Small intestine (tissue), 7 donors: ENCODE data around the gene GLUL. TPM values are rescaled to one million over a fixed set of nuclear protein-coding genes. Genes with fewer than 3 reads are reported as not detected.
A peak's percentile ranks its signal among the peaks of the same experiment; 100 is the strongest.

Source experiments
- DNase-seq, 2 donors: peaks; one replicate each; pipeline versions ENCODE4 v3.0.0 to v3.0.0-alpha.2; 2013
- FAIRE-seq: peaks from 2 replicates; lab custom pipeline; 2012; peaks lifted over from hg19 to GRCh38; lab: Jason Lieb, UNC
- H3K27ac ChIP-seq, 3 donors: one replicate each; pipeline ENCODE4 v1.5.1; 2013; ENCODE audit warnings: low read length in 2 of 3, mild to moderate bottlenecking in 2 of 3, control low read depth in 1 of 3, inconsistent platforms in 1 of 3, low read depth in 1 of 3, moderate library complexity in 1 of 3
- H3K27me3 ChIP-seq, 3 donors: one replicate each; pipeline ENCODE4 v1.6.1; 2013; ENCODE audit warnings: low read length in 3 of 3, inconsistent platforms in 1 of 3; ENCODE audit not compliant: control insufficient read depth in 3 of 3, insufficient read depth in 3 of 3
- H3K36me3 ChIP-seq, 3 donors: one replicate each; pipeline ENCODE4 v1.6.1; 2013; ENCODE audit warnings: low read length in 3 of 3, inconsistent platforms in 1 of 3, low read depth in 1 of 3, mild to moderate bottlenecking in 1 of 3, moderate library complexity in 1 of 3; ENCODE audit not compliant: control insufficient read depth in 3 of 3, insufficient read depth in 2 of 3
- H3K4me1 ChIP-seq, 3 donors: one replicate each; pipeline ENCODE4 v1.6.1; 2013; ENCODE audit warnings: low read length in 2 of 3, inconsistent platforms in 1 of 3, low read depth in 1 of 3, mild to moderate bottlenecking in 1 of 3, moderate library complexity in 1 of 3; ENCODE audit not compliant: control insufficient read depth in 3 of 3, insufficient read depth in 2 of 3
- H3K4me3 ChIP-seq, 3 donors: one replicate each; pipeline ENCODE4 v1.5.1; 2013; ENCODE audit warnings: low read length in 3 of 3, control low read depth in 1 of 3, inconsistent platforms in 1 of 3, low read depth in 1 of 3, mild to moderate bottlenecking in 1 of 3, moderate library complexity in 1 of 3
- H3K9me3 ChIP-seq, 2 donors: one replicate each; pipeline ENCODE4 v1.6.1; 2013; ENCODE audit warnings: low read depth in 1 of 2, low read length in 1 of 2; ENCODE audit not compliant: control insufficient read depth in 2 of 2, insufficient read depth in 1 of 2
- WGBS, 3 donors: extraction: QIAGEN DNeasy Blood & Tissue Kit; methylation state at CpG; one replicate each; pipeline ENCODE4 v1.1.7; 2013; 5-methylcytosine and 5-hydroxymethylcytosine counted together
- polyA plus RNA-seq, 4 donors: library from polyadenylated mRNA; stranded (reverse) in 3 of 4; unstranded in 1 of 4; fragments of 200-250 nt in 3 of 4; fragments of 120-200 nt in 1 of 4; gene quantifications; one replicate each; pipeline versions ENCODE4 v1.2.1 to v1.2.3, GENCODE V29; 2013
- donor health status: healthy with polysubstance abuse.
- donor health status: control.
- donor health status: control.
- donor health status: Bipolar disorder and iron deficiency.
- donor health status: healthy.

GLUL gene
- polyA plus RNA-seq, 4 donors: 75.8 to 422 (median 153) TPM

DNA sequence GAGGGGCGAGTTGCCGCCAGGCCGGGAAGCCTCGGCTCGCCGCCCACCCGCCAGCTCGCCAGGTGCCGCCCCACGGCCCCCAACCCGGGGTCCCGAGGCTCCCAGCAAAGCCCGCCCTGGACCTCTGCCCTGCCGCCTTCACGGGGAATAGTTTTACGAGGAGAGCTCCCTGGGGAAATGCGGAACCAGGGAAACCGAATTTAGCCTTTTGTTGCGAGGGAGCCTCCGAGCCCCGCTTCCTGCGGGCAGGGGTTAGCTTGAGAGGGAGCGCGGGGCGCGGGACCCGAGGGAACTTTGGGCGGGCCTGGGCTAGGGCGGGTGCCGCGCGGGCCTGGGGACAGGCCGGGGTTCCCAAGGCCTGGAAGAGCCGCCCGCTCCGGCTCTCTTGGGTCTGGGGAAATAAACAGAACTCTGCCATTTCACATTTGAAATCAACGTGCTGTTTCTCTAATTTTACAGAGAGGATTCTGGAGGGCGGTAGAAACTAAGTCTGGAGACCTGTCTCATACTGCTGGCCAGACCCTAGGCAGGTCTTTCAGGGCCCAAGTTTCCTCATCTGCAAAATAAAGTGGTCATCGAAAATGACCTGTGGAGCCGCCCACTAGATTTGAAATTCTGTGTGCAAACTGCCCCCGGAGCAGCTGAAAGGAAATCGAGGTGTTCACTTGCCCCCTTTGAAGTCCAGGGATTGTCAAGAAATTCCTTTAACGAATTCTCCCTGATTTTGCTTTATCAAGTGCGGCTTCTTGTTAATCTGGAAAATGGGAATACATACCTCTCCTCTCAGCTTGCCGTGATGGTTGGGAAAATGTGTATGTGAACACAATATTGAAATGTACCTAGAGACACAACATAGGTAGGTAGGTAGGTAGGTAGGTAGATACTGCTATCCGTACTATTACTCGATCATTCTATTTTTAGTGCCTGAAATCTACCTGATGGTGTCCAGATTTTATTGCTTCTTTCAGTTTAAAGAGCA, 749 bp upstream of the GLUL start:
- H3K27ac ChIP-seq: peak overlapping the region; percentile 63 to 93 (median 92)
- peak; percentile 20 to 81 for DNase-seq
- peak overlapping the region; percentile 76 to 97 (median 92) for H3K4me3 ChIP-seq
- H3K4me1 ChIP-seq: peaks cover 0 to 5% (median 0%) of the 10 kb centered on the region in 3 donors
- no peaks in the 10 kb centered on the region for H3K27me3 ChIP-seq
- H3K36me3 ChIP-seq: peaks cover 0 to 17% (median 4%) of the 10 kb centered on the region in 3 donors
- WGBS, 3 donors: 15 to 19% (median 17%) methylated on average over 45 to 47 of the region's 47 CpGs
- no peak for FAIRE-seq
- no peaks in the 10 kb centered on the region for H3K9me3 ChIP-seq

DNA sequence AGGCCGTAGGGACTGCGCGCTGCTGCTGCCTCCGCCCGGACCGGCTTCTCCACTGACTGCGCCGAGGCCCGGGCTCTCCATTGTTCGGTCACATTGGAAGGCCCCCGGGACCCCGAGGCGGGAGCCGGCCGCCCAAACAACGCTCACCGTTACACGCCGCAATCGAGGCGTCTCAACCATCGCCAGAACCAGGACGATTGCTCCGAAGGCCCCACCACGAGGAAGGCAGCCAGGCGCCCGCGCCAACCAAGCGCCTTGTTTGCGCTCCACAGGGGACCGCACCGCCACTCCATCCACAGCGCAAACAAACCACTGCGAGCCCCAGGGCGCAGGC, 595 bp downstream of the GLUL start:
- Histone ChIP-seq H3K4me3 (peak overlapping the region; percentile 76 to 97 (median 92)), H3K36me3 (peaks cover 0 to 26% (median 11%) of the 10 kb centered on the region in 3 donors), H3K9me3 (no peaks in the 10 kb centered on the region), H3K27ac (peak overlapping the region; percentile 63 to 93 (median 92)), H3K4me1 (peaks cover 0 to 5% (median 0%) of the 10 kb centered on the region in 3 donors), H3K27me3 (no peaks in the 10 kb centered on the region)
- WGBS, 3 donors: 0 to 1% (median 1%) methylated on average over 25 to 35 of the region's 35 CpGs
- FAIRE-seq (no peak), DNase-seq (no peak)

DNA sequence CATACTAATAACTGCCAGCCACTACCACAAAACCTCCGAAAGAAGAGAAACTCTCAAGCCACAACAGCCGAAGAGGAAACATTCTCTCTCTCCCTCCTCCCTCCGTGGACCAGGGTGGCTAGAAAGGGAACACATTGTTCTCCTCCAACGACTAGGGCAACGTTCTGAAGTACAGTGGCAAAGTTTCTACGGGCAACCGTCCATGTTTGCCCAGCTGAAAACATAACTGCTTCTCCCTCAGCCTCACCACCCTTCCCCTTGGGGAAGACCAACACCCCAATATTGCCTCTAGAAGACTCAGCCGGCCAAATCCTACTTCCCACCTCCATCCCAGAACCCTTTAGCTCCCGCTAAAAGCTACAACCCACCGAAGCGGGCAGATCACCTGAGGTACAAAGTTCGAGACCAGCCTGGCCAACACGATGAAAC, 2.0 kb downstream of the GLUL start:
- H3K4me1 ChIP-seq: peaks cover 0 to 5% (median 0%) of the 10 kb centered on the region in 3 donors
- FAIRE-seq: no peak
- peak overlapping the region; percentile 76 to 97 (median 92) for H3K4me3 ChIP-seq
- H3K27ac ChIP-seq: peak overlapping the region in 1 of 3 donors; percentile 93
- H3K9me3 ChIP-seq: no peaks in the 10 kb centered on the region
- DNase-seq: peak; percentile 30 to 40
- no peaks in the 10 kb centered on the region for H3K27me3 ChIP-seq
- 5 to 16% (median 7%) methylated on average over 13 of the region's 13 CpGs for WGBS, 3 donors
- H3K36me3 ChIP-seq: peaks cover 0 to 35% (median 22%) of the 10 kb centered on the region in 3 donors

DNA sequence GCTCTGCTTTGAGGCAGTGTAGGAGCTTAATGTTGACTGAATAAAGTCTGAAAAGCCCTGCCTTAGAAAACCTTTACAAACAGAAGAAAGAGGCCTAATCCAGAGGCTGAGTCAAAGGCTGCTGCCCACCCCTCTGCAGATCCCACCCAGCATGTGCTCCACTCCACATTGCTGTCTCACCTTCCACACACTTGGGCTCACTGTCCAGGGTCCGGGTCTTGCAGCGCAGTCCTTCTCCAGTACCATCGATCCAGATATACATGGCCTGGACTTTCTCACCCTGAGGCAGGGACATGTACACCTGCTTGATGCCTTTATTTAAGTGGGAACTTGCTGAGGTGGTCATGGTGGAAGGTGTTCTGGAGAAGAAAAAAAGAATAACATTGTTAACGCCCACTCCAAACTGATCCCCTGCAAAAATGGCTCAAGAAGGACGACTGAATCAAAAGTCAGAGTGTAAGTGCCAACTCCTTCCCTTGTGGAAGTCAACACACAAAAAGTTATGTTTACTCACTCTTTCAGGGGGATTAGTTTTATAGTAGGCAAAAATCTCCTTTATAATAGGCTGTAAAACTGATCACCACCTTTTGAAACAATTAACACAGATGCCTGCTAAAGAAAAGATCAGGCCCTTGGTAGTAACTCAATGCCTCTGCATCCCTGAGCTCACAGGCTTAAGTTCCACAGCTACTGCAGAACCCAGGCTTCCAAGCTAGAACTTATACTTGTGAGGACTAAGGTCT, 3.0 kb downstream of the GLUL start:
- no peak for FAIRE-seq
- no peaks in the 10 kb centered on the region for H3K9me3 ChIP-seq
- whole genome bisulfite sequencing, 3 donors: 48 to 67% (median 63%) methylated on average over 5 of the region's 5 CpGs
- H3K27me3 ChIP-seq: no peaks in the 10 kb centered on the region
- peak overlapping the region in 1 of 3 donors; percentile 18 for H3K27ac ChIP-seq
- H3K4me1 ChIP-seq: peaks cover 0 to 5% (median 0%) of the 10 kb centered on the region in 3 donors
- peaks cover 0 to 46% (median 28%) of the 10 kb centered on the region in 3 donors for H3K36me3 ChIP-seq
- peak overlapping the region in 2 of 3 donors; percentile 40 to 92 for H3K4me3 ChIP-seq
- DNase-seq: no peak

DNA sequence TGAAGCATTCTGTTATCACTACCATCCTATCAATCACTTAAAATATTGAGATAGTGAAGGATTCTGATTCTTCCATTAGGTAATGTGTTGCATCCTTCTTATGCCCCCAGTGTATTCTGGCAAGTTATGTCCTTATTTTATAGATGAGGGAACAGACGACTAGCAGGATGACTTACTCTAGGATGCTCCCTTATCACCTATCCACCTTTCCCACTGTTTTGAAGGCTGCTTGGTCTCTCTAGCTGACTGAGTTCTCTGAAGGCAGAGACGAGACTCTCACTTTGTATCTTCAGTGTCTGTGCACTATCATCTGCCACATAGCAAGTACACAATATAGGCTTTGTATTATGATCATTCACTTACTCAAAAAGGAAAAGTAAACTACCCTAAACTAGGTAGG, 4.0 kb downstream of the GLUL start:
- DNase-seq (no peak), FAIRE-seq (no peak)
- Histone ChIP-seq H3K27ac (no peak overlapping the region), H3K9me3 (no peaks in the 10 kb centered on the region), H3K27me3 (no peaks in the 10 kb centered on the region), H3K36me3 (peaks cover 0 to 46% (median 28%) of the 10 kb centered on the region in 3 donors), H3K4me3 (no peak overlapping the region), H3K4me1 (peaks cover 0 to 3% (median 0%) of the 10 kb centered on the region in 3 donors)
- WGBS, 3 donors: 81 to 84% (median 81%) methylated on average over 2 of the region's 2 CpGs

DNA sequence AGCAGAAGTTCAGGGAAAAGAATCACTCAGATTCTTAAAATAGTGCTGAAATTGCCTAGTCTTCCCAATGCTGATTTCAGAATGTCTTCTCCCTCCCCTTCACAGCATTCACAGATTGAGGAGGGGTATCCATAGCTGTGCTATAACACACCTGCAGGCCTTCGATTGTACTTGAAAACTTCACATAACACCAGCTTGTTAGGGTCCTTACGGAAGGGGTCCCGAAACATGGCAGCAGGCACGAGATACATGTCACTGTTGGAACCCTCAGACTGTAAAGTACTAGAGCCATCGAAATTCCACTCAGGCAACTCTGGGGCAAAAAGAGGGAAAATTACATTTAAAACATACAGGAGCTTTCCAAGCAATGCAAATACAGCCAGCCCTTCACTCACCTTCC, 4.6 kb downstream of the GLUL start:
- no peaks in the 10 kb centered on the region for H3K27me3 ChIP-seq
- FAIRE-seq (no peak), DNase-seq (no peak)
- no peak overlapping the region for H3K27ac ChIP-seq
- 87 to 96% (median 96%) methylated on average over 5 of the region's 5 CpGs for WGBS, 3 donors
- no peaks in the 10 kb centered on the region for H3K4me1 ChIP-seq
- no peaks in the 10 kb centered on the region for H3K9me3 ChIP-seq
- H3K4me3 ChIP-seq: no peak overlapping the region
- peaks cover 0 to 48% (median 28%) of the 10 kb centered on the region in 3 donors for H3K36me3 ChIP-seq

DNA sequence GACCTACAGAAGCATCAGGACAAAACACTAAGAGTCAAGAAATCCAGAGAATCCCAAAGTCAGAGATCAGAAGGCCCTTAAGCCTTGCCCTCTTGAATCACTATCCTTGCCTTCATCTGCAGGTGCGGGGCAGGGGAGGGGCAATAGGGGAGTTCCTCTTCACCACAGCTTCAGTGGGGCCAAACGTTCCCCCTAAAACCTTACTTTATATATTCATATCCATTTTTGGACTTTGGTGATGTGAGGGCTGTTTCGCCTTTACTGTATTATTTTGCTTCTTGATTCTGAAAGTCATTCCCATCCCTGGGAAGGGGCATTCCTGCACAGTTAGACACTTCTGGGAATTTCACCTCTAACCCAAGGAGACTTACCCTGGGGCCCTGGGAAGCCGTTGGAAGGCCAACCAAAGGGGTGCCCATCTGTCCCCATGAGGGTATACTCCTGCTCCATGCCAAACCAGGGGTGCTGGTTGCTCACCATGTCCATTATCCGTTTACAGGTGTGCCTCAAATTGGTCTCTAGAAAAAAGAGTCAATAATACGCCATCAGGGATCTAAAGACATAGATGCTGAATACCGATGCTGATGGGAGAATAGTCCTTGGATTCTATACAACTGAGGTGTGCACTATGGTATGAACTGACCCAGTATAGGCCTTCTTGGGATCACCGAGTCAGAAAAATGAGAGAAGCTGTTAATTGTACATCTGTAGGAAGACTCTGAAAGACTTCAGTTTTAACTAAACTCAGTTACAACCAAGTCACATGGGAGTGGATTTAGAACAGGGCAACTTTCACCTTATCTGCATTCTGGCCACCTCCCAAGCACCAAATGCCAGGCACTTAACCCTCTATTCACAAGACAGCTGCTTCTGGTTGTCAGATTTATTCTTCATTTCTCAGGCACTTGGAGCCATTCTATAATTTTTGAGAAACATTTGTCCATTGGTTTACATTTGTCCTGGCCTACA, 5.4 kb downstream of the GLUL start:
- 91 to 92% (median 92%) methylated on average over 8 of the region's 8 CpGs for WGBS, 3 donors
- DNase-seq (no peak), FAIRE-seq (no peak)
- Histone ChIP-seq H3K9me3 (no peaks in the 10 kb centered on the region), H3K4me3 (peak overlapping the region in 1 of 3 donors; percentile 12), H3K27ac (no peak overlapping the region), H3K36me3 (peaks cover 0 to 48% (median 28%) of the 10 kb centered on the region in 3 donors), H3K27me3 (no peaks in the 10 kb centered on the region), H3K4me1 (no peaks in the 10 kb centered on the region)
